A673 (cell line): ENCODE results near the gene G3BP1. TPM values are rescaled to one million over a fixed set of nuclear protein-coding genes. Genes with fewer than 3 reads are reported as not detected.

Source experiments
- BruUV-seq: library from RNA; stranded (reverse); fragments of 400-500 nt; replicated peaks from 2 replicates; lab custom pipeline; 2021; lab: Mats Ljungman, UMichigan
- CTCF ChIA-PET: fragments of 300-600 bp; sonication (Branson Sonifier 250); formaldehyde crosslinking; loops from one replicate; lab custom pipeline; 2022; ENCODE audit warnings: antibody characterized with exemption; lab: Charles Lee
- POLR2A ChIA-PET: fragments of 300-600 bp; sonication (Branson Sonifier 250); formaldehyde crosslinking; loops from one replicate; lab custom pipeline; 2022; ENCODE audit warnings: antibody characterized with exemption; ENCODE audit not compliant: low non-redundant PET; lab: Charles Lee
- DNase-seq: peaks from one replicate; pipeline ENCODE4 v3.0.0-alpha.2; 2015; ENCODE audit warnings: low spot score
- H3K27ac ChIP-seq: fragments of 200-600 bp; sonication (generic); 2 replicates; pipeline ENCODE4 v1.5.1; 2016; ENCODE audit warnings: mixed run types, low read depth, mild to moderate bottlenecking, mixed read lengths, antibody characterized with exemption, low read length; ENCODE audit not compliant: poor library complexity, severe bottlenecking
- H3K27me3 ChIP-seq: fragments of 200-600 bp; sonication (generic); replicated peaks from 2 replicates; pipeline ENCODE4 v1.6.1; 2017; ENCODE audit warnings: mixed run types, low read depth, mild to moderate bottlenecking, mixed read lengths, antibody characterized with exemption, low read length; ENCODE audit not compliant: insufficient read depth, poor library complexity
- H3K36me3 ChIP-seq: fragments of 200-600 bp; sonication (generic); 2 replicates; pipeline ENCODE4 v1.6.1; 2016; ENCODE audit warnings: mixed run types, mild to moderate bottlenecking, mixed read lengths, antibody characterized with exemption, low read length; ENCODE audit not compliant: insufficient read depth, poor library complexity, severe bottlenecking
- H3K4me1 ChIP-seq: fragments of 200-600 bp; sonication (generic); 2 replicates; pipeline ENCODE4 v1.6.1; 2017; ENCODE audit warnings: mixed run types, mild to moderate bottlenecking, mixed read lengths, antibody characterized with exemption, low read length; ENCODE audit not compliant: insufficient read depth, poor library complexity, severe bottlenecking
- H3K4me3 ChIP-seq: fragments of 200-600 bp; sonication (generic); 2 replicates; pipeline ENCODE4 v1.5.1; 2016; ENCODE audit warnings: low read depth, mixed run types, mild to moderate bottlenecking, mixed read lengths, low read length; ENCODE audit not compliant: poor library complexity, severe bottlenecking
- H3K9me3 ChIP-seq: fragments of 200-600 bp; sonication (generic); 2 replicates; pipeline ENCODE4 v1.6.1; 2016; ENCODE audit warnings: mixed run types, low read depth, mild to moderate bottlenecking, mixed read lengths, antibody characterized with exemption, low read length; ENCODE audit not compliant: poor library complexity, severe bottlenecking
- CTCF ChIP-seq: fragments of 300-800, 200-600 bp; sonication (generic); conservative IDR thresholded peaks from 2 replicates; pipeline ENCODE4 v1.5.1; 2017; ENCODE audit warnings: low read depth, mild to moderate bottlenecking, antibody characterized with exemption, low read length, moderate library complexity, mixed read lengths
- EZH2 ChIP-seq: fragments of 200-600 bp; sonication (generic); IDR thresholded peaks from 2 replicates; pipeline ENCODE4 v1.6.1; 2017; ENCODE audit warnings: borderline replicate concordance, low read depth, mild to moderate bottlenecking, mixed read lengths, antibody characterized with exemption, low read length; ENCODE audit not compliant: poor library complexity, severe bottlenecking
- intact Hi-C: fragments of 100-400 bp; cut with micrococcal nuclease; formaldehyde crosslinking; loops from one replicate; pipeline ENCODE4 v1.10.0; 2022; ENCODE audit not compliant: unreplicated experiment
- total RNA-seq: library from RNA; stranded (reverse); gene quantifications from 2 replicates; pipeline ENCODE4 v1.2.3, GENCODE V29; 2021

Gene G3BP1
- total RNA-seq, 1 experiment from 2014 or later: 317 TPM

GRCh38 chr5:151743530-151743929 lies 28.2 kb upstream of the G3BP1 start:
- CTCF ChIA-PET: interaction anchor here (1.4 to 2.0 kb wide), 2 partner anchors 85 to 92 kb away, joined by 5 read pairs; no protein-coding TSS in a partner anchor
- intact Hi-C loops: loop anchor here (10.0 kb wide), 1 partner anchor 219 kb away; no protein-coding TSS in a partner anchor
- Histone ChIP-seq H3K4me1 (peaks cover 14% of the 10 kb centered on the region), H3K27me3 (no peaks in the 10 kb centered on the region), H3K4me3 (no peak overlapping the region), H3K27ac (no peak overlapping the region), H3K36me3 (peaks cover 6% of the 10 kb centered on the region), H3K9me3 (no peaks in the 10 kb centered on the region)
- POLR2A ChIA-PET: no interaction called here
- no peak for DNase-seq
- TF ChIP-seq EZH2: no peak
- TF ChIP-seq CTCF: no peak
- no TSS peak for BruUV-seq

- ChIA-PET POLR2A (interaction anchor here (0.6 kb wide), 1 partner anchor 99 kb away, joined by 3 read pairs; no protein-coding TSS in a partner anchor), CTCF (interaction anchor here (2.0 kb wide), 1 partner anchor 93 kb away, joined by 5 read pairs; no protein-coding TSS in a partner anchor)
- Histone ChIP-seq H3K36me3 (peaks cover 6% of the 10 kb centered on the region), H3K27ac (no peak overlapping the region), H3K9me3 (no peaks in the 10 kb centered on the region), H3K4me3 (no peak overlapping the region), H3K27me3 (no peaks in the 10 kb centered on the region), H3K4me1 (peaks cover 8% of the 10 kb centered on the region)
- intact Hi-C loops: loop anchor here (10.0 kb wide), 1 partner anchor 220 kb away; no protein-coding TSS in a partner anchor
- no peak for DNase-seq
- no TSS peak for BruUV-seq
- TF ChIP-seq CTCF (no peak), EZH2 (no peak)
These were observed 26.6 kb upstream of the G3BP1 start for GRCh38 chr5:151745071-151745705.

- Histone ChIP-seq H3K9me3 (no peaks in the 10 kb centered on the region), H3K4me1 (no peaks in the 10 kb centered on the region), H3K27me3 (no peaks in the 10 kb centered on the region), H3K36me3 (peaks cover 3% of the 10 kb centered on the region), H3K4me3 (no peak overlapping the region), H3K27ac (no peak overlapping the region)
- DNase-seq: no peak
- CTCF ChIA-PET: interaction anchor here (0.6 kb wide), 1 partner anchor 493 kb away, joined by 3 read pairs; no protein-coding TSS in a partner anchor
- no TSS peak for BruUV-seq
- no peak for TF ChIP-seq CTCF
- no peak for TF ChIP-seq EZH2
- POLR2A ChIA-PET: no interaction called here
- intact Hi-C loops: no loop called here
These were observed 21.6 kb upstream of the G3BP1 start for GRCh38 chr5:151750121-151750520.
